ENCODE data around the gene ZFR2.

Gene ZFR2

DNA sequence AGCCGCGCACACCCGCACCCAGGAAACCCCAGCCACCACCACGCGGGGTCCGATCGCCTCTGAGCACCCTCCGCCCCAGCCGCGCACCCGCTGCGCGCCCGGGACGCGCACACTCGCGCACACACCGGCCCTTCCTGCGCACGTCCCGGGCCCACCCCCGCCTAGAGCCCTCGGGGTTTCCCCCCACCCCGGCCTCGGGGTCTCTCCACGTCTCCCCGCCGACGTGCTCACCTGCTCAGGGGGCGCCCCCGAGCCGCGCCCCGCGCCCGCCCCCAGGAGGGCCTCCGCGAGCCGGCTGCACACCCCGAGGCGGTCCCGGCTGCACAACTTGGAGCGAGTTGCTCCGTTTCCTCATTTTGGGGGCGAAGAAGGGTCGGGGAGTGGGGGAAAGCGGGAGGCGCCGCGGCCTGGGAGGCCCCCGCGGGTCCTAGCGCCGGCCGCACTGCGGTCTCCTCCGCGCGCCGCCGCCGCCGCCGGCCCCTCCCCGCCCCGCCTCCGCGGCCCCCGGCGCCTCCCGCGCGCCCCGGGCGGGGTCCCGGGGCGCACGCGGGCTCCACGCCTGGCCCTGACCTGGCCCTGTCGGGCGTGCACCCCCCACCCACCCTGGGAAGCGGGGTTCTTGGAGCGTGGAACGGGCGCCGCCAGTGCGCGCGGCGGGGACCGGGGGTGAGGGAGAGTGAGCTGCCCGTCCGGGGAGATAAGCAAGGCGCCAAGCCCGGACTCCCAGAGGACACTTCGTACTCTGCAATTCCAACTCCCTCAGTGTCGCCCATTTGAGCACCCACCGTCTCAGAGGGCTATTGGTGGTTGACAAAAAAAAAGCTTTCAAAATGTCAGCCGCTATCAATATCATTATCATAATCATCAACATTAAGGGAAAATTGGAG, 82.7 kb downstream of the ZFR2 start, which contains the start of gene MATK:
MATK (minus strand) TSS at position 444 of the 887 bp plus-strand sequence. CDS start 1,246 bp downstream, outside the sequence.
- DNase-seq (ENCODE audit: low read depth): peak; percentile 35

DNA sequence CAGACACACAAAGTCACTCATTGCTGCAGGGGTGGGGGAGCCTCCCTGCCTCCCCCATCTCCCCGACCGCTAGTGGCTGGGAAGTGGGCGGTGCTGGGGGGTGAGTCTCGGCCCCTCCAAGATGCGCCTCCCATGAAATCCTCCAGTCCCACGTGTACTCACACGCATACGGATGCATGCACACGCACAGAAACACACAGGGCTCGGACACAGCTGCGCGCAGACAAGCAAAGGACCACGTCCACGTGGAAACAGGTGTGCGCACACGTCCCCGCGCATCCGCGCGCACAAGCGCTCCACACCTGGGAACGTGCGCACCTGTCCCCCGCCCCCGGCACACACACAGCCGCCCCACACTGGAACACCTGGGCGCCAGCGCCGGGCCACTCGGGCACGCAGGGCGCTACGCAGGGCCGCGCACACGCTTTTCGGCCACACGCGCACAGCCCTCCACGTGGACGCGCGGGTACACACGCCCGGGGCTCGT, 83.3 kb downstream of the ZFR2 start:
- peak; percentile 44 for DNase-seq (ENCODE audit: low read depth)

DNA sequence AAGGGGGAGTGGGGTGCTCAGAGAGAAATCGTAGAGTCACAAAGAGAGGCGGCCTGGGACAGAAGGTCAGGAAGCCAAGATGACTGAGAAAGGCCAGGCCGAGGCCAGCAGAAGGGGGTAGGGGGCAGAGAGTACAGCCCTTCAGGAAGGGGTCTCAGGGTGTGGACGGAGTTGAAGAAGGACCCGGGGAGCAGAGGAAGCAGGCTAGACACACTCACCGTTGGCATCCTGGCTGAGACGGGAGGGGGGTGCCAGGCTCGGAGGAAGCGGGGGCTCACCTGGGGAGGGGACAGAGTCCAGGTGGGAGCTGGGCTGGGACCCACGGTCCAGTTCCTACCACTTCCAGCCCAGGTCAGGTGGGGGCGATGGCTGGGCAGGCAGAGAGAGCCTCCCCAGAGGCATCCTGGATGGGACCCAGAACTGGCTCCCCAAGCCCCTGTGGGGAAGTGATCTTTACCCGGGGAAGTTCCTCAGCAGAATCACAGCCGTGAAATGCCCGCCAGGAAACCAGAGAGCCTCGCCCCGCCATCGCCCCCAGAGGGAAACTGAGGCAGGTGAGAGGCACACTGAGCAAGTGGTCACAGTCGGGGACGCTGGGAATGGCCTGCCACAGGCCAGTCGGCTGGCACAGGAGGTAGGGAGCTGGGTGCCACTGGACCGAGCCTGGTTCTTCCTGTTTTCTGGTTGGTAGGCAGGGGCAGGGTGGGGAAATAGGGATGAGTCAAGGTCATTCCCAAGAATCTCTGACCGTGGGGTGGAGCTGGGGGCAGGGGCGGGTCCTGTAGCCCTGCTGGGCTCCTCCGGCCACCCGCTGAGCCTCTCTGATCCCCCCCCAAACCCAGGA, 84.0 kb downstream of the ZFR2 start:
- no peak for DNase-seq (ENCODE audit: low read depth)

DNA sequence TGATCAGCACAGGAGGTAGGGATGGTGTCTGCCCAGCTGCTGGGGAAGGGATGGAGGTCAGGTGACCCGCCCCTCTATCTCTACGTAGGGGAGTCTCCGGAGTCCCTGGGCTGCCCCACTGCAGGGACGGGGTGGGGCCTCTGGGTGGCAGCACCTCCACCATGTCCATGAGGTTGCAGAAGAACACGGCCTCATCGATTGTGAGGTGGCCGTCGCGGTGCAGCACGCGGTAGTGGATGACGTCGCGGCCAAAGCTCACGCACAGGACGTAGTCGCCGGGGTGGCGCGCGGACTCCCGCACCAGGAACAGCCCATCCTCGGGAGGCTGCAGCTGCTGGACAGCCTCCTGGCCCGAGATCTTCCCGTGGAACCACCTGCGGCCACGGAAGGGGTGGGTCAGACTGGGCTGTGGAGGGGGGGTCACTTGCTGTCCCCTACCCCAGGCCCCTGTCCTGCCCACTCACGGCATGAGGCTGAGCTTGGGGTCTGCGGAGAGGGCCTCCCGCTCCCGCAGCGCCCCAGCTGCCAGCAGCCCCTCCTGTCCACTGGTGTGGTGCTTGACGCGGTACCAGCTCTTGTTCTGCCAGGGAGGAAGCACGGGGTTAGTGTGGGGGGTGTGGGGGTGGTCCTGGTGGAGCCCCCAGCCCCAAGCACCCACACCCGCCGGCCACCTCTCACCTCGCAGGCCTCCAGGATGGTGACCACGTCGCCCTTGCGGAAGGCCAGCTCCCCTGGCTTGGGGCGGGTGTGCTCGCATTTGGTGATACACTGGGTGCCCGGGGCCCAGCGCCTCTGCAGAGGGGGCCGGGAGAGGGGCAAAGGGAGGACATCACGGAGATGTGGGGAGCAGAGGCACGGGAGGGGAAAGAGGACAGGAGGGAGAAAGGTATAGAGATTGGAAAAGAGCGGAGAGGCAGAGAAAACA, 84.9 kb downstream of the ZFR2 start:
- DNase-seq (ENCODE audit: low read depth): peak; percentile 34

DNA sequence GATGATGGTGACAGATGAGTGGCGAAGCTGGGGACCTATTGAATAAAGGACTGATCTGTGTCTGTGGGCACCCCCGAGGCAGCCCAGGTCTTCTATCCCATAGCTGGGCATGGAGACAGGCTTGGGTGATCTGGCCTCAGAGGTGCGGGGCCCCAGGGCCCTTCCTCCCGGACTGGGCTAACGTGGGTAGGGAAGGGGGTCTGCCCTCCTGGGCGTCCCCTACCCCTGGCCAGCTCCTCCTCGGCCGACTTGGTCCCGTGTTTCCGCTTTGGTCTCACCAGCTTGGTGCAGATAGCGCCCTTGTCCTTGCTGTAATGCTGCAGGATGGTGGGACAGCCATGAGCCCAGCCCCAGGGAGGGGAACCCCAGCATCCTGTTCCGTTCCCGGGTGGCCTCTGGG, 85.9 kb downstream of the ZFR2 start:
- DNase-seq (ENCODE audit: low read depth): no peak

DNA sequence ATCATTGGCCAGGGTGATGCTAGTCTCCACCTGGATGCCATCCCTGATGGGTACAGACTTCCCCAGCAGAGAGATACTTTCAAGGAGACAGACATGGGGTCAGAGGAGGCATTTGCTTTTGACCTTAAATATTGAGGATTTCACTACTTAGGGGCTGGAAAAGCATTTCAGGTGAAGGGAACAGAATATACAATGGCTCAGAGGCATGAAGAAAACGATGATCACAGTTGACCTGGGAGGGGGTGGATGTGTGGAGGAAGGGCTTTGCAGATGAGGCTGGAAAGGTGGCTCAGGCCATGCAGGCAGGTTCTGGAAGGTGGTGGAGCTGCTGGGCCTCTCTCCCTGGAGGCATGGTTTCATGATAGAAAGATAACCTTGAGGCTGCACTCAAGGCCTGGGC, 86.5 kb downstream of the ZFR2 start:
- no peak for DNase-seq (ENCODE audit: low read depth)

DNA sequence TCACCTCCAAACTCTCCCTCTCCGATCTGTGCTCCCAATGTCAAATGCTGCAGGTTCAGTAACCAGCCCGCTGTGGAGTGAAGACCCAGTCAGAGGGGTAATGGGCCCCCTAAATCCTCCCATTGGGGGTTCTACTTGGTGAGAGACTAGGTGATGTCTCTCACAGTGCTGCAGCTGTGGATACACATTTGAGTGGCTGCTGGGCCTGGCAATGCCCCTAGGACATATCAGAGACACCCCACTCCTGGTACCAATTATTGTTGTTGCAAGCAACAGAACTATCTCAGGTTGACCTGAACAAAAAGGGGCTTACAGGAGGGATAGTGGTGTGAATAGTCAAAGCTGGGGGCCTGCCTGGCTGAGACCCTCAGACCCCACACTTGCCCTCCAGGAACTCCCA, 87.2 kb downstream of the ZFR2 start:
- DNase-seq (ENCODE audit: low read depth): no peak

DNA sequence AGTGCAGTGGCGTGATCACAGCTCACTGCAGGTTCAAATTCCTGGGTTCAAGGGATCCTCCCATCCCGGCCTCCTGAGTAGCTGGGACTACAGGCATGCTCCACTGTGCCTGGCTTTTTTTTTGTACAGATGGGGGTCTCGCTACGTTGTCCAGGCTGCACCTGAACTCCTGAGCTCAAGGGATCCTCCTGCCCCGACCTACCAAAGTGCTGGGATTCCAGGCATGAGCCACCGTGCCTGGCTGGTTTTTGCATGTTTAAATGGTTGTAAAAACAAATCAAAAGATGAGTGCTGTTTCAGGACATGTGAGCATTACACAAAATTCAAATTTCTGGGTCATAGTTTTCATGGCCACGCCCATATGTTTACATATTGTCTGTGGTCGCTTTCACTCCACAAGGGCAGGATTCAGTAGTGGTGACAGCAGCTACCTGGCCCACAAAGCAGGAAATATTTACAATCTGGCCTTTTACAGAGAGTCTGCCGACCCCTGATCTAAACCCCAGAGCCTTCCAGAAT, 88.0 kb downstream of the ZFR2 start:
- no peak for DNase-seq (ENCODE audit: low read depth)

DNA sequence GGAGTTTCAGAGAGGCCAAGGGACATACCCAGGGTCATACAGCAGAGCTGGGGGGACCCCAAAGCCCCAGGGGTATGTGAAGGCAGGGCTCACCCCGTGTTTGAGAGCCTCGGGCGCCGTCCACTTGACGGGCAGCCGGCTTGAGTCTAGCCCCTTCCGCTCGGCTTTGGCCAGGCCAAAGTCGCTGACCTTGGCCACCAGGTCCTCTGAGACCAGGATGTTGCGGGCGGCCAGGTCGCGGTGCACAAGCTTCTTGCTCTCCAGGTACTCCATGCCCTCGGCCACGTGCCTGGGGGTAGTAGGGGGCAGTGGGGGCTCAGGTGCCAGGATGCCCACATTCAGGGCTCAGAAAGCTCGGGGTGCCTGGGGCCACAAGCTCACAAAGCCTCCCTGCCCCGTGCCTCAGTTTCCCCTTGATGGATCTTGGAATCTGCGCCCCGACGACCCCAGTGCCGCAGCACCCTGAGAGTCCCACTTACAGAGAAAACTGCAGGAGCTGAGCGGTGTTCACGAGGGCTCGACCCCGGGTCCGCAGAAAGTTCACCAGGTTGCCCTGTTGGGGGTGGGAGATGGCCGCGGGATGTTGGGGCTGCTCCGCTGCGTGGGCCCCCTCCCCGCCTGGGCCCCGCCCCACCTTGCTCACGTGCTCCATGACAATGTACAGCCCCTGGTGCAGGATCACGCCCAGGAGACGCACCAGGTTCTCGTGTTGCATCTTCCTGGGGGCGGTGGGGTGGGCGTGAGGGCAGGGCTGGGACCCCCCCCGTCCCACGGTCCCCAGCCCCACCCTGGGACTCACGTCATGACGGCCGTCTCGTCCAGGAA, 89.7 kb downstream of the ZFR2 start:
- DNase-seq (ENCODE audit: low read depth): no peak

DNA sequence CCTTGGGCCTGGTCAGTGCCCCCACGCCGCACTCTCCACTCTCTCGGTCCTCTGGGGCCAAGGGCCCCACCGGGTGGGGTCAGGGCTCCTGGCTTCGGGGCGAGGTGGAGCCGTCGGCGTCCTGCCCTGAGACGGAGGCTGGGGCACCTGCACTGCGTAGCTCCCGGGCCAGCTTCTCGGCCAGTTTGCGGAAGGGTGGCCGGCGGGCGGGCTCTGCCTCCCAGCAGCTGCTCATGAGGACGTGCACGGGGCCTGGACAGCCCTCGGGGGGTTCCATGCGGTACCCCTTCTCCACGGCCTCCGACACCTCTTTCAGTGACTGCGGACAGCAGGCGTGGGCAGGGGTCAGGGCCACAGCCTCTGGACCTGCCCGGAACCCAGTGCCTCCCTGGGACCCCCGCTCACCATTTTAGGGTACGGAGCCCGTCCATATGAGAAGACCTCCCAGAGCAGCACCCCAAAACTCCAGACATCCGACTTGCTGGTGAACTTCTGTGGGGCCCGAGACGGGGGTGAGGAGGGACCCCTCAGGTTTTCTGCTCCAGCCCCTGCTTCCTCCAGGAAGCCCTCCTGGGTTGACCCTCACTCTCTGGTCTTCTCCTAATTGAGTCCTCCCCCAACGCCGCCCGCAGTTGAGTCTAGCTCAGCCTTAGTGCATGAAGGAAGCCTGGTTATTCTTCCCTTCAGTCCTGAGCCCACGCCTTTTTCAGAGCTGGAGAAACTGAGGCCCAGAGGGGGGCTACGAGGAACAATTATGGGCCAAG, 90.6 kb downstream of the ZFR2 start:
- no peak for DNase-seq (ENCODE audit: low read depth)

DNA sequence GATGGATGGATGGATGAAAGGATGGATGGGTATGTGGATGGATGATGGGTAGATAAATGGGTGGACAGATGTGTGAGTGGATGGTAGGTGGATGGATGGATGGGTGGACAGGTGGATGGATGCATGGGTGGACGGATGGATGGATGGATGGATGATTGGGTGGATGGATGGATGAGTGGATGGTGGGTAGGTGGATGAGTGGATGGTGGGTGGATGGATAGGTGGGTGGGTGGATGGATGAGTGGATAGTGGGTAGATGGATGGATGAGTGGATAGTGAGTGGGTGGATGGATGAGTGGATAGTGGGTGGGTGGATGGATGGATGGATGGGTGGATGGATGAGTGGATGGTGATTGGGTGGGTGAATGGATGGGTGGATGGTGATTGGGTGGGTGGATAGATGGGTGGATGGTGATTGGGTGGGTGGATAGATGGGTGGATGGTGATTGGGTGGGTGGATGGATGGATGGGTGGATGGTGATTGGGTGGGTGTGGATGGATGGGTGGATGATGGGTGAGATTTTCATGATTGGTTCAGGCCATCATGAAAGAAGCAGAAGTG, 92.3 kb downstream of the ZFR2 start:
- DNase-seq (ENCODE audit: low read depth): no peak

DNA sequence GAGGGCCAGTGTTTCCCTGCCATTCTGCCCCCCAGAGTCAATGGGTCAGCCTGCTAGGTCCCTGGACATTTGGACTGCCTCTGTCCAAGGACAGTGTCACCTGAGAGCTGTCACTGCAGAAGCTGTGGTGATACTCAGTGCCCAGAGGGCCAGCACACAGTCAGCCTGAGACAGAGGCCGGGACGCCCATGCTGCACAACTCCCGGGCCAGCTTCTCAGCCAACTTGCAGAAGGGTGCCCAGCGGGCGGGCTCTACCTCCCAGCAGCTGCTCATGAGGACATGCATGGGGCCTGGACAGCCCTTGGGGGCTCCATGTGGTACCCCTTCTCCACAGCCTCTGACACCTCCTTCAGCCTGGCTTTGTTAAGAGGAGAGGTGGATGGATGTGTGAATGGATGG, 93.0 kb downstream of the ZFR2 start:
- DNase-seq (ENCODE audit: low read depth): no peak

DNA sequence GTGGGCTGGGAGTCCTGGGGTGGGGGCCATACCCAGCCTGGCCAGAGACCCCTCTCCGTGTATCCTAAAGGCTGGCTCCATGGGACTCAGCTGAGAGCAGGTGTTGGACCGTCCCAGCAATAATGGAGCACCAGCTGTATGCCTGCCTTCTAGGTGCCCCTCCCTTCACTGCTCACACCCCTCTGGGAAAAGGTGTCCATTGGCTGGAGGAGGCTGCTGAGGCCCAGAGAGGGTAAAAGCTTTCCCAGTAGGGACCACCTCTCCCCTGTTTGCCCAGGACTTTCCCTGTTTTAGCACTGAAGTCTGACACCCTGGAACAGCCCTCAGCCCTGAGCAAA, 93.5 kb downstream of the ZFR2 start:
- DNase-seq (ENCODE audit: low read depth): no peak

DNA sequence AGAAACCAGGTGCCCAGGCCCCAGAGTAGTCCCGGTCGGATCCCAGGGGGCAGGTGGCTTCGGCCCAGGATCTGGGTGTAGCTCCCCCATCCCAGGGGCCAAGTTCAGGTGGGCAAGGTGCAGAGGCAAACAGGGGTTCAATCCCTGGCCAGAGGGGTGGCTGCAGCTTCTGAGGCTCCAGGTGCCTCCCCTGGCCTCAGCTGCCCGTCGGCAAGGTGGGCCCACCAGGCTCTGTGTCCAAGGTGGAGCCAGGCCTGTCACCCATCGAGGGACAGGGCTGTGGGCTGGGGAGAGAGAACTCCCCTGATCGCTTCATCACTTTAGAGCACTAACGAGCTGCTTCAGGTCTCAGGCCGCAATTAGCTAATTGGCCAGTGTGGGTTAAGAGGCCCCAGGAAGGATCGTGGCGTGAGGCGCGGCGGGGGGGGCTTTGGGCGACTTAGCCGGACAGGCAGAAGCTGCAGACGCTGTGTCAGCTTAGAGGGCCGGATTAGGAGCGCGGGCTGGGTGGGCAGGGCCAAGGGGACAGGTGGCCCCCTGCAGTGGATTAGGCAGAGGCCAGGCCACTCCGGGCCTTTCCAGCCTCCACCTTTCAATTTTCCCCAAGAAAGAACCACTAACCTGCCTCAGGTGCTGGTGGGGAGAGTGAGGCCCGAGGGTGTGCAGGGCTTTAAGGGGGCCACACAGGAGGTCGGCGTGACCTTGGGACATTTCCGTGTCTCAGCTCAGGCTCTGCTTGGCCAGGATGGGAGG, 94.0 kb downstream of the ZFR2 start:
- DNase-seq (ENCODE audit: low read depth): no peak

DNA sequence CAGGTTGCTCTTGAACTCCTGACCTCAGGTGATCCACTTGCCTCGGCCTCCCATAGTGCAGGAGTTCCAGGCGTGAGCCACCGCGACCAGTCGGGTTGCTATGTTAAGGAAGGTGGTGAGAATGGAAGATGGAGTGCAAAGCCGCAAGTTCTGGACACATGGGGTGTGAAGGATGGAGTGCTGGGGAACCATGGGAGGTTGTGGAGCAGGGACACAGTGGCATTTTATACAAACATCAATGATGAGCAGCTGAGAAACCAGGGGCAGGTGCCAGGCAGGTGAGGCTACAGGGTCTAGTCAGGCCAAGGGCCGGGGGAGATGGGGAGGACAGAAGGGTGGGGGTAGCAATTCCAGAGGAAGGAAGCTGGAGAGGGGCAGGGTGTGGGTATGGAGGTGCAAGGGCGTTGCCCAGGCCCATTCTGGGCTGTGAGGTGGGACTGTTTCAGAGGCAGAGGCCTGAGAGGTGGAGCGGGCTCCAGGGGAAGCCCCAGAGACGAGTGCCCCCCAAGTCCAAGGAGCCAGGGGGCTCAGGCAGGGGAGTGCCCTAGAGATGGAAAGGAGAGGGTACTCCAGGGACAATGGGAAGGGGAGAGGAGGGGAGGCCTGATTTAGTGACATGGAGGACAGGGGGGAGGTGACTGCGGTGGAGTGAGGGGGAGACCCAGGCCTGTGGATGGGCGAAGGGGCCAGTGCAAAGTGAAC, 94.9 kb downstream of the ZFR2 start:
- no peak for DNase-seq (ENCODE audit: low read depth)

DNA sequence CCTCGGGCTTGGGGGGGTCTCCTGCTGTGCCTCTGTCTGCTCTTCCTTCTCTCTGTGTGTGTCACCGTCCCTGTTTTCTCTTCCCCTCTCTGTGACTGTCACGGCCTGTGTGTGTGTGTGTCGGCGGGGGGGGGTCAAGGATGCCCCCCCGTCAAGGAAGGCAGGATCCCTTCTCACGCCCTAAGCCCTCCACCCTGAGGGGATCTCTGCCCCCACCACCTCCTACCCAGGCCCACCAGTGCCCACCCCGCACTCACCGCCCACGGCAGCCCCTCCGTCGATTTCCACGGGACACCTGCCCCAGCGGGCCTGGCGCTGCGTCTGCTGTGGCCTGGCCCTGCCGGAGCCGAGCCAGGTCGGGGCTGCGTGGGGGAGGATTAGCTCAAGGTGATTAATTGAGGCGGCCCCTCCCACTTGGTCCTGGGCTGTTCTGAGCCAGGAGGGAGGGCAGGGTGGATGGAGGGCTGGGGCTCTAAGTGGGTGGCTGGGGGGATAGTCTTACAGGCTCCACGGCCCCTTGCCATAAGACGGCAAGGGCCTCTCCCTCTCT, 96.9 kb downstream of the ZFR2 start, which contains the start of gene RAX2:
RAX2 (minus strand) TSS at position 323 of the 550 bp plus-strand sequence. CDS start 486 bp downstream, outside the sequence.
- no peak for DNase-seq (ENCODE audit: low read depth)

DNA sequence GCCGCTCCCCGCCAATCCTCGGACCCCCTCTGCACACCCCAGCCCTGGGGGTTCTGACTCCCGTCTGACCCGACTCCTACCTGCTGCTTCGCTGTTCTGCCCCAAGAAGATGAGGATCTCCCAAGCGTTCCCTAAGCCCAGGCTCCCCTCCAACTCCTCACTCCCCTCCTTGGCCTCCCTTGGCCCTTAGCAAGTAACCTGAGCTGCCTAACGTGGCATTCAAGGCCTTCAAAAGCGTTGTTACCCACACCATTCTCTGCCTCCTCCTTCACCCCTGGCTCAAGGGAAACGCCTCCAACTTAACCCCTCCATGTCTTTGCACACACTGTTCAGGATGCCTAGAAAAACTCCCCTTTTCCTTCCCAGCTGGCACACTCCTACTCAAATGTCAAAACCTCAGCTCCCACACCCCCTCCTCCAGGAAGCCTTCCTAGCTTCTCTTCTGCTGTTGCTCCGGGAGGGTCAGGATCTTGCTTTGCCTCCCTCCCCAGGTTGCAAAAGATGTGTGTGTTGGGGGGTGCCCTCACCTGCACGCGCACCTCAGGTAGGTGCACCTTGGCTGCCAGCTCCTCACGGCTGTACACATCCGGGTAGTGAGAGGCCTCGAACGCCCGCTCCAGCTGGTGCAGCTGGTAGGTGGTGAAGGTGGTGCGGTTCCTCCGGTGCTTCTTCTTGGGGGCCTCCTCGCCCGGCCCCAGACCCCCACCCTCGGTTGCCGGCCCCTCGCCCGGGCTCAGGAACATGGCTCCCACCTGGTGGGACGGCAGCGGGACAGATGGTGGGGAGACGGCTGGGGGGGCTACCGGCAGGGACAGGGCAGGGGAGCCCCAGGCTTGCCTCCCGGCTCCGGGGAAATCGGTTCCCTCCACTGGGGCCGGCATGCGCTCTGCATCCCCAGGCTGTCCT, 97.6 kb downstream of the ZFR2 start:
- no peak for DNase-seq (ENCODE audit: low read depth)

Measured in stimulated activated CD8-positive, alpha-beta memory T cell treated with anti-CD3 and anti-CD28 coated beads, Interleukin-4, amount 100 ng/mL, for 24 hours (primary cell).